Bronchial epithelial cell (primary cell): Measurements from ENCODE around the gene IL25. TPM values are rescaled to one million over a fixed set of nuclear protein-coding genes. Genes with fewer than 3 reads are reported as not detected.

ENCODE experiments used
- DNase-seq: peaks from one replicate; pipeline ENCODE4 v3.0.0-alpha.2; 2010; ENCODE audit warnings: low read depth
- FAIRE-seq: peaks from 2 replicates; lab custom pipeline; 2011; peaks lifted over from hg19 to GRCh38; lab: Jason Lieb, UNC
- H3K27me3 ChIP-seq: 2 replicates; pipeline ENCODE4 v1.5.1; 2011; ENCODE audit warnings: low read length; ENCODE audit not compliant: control insufficient read depth, insufficient read depth
- H3K36me3 ChIP-seq: 2 replicates; pipeline ENCODE4 v1.5.1; 2011; ENCODE audit warnings: low read length; ENCODE audit not compliant: control insufficient read depth, insufficient read depth
- H3K4me3 ChIP-seq: 2 replicates; pipeline ENCODE4 v1.5.1; 2011; ENCODE audit warnings: mild to moderate bottlenecking, low read depth, low read length, control low read depth
- total RNA-seq: library from RNA; depleted of rRNA; stranded (reverse); fragments of >200 nt; gene quantifications from 2 replicates; pipeline ENCODE4 v1.2.1, GENCODE V29; 2014
- TF ChIP-seq, protein P1 (sequence below): IDR thresholded peaks from 2 replicates; pipeline ENCODE4 v1.5.1; 2011; ENCODE audit warnings: mild to moderate bottlenecking, moderate library complexity, low read length, control low read depth, inconsistent platforms; ENCODE audit not compliant: insufficient read depth, severe bottlenecking

The IL25 gene
- total RNA-seq, 1 donor from 2014 or later = not detected

DNA sequence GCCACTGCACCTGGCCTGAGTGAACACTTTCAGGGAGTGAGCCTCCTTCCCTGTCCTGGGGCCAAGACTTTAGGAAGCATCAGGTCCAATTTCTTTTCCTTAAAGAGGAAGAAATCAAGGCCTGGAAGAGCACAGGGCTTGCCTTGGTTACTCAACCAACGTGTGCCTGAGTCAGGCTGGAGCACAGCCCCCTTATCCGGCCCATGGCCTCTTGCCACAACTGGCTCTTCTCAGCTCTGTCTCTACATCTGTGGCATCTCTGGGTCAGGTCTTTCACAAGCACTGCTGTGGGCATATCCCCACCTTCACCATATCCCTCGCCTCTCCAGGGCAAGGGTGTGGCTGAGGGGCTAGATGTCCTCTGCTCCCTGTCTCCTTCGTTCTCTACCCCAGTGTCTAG lies 28.7 kb downstream of the IL25 start:
- no peak for FAIRE-seq

GRCh38 chr14:23402296-23403138 lies 29.9 kb downstream of the IL25 start:
- Histone ChIP-seq H3K4me3 (no peak overlapping the region), H3K36me3 (no peaks in the 10 kb centered on the region), H3K27me3 (no peaks in the 10 kb centered on the region)
- TF ChIP-seq, protein P1, sequence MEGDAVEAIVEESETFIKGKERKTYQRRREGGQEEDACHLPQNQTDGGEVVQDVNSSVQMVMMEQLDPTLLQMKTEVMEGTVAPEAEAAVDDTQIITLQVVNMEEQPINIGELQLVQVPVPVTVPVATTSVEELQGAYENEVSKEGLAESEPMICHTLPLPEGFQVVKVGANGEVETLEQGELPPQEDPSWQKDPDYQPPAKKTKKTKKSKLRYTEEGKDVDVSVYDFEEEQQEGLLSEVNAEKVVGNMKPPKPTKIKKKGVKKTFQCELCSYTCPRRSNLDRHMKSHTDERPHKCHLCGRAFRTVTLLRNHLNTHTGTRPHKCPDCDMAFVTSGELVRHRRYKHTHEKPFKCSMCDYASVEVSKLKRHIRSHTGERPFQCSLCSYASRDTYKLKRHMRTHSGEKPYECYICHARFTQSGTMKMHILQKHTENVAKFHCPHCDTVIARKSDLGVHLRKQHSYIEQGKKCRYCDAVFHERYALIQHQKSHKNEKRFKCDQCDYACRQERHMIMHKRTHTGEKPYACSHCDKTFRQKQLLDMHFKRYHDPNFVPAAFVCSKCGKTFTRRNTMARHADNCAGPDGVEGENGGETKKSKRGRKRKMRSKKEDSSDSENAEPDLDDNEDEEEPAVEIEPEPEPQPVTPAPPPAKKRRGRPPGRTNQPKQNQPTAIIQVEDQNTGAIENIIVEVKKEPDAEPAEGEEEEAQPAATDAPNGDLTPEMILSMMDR = no peak
- no peak for DNase-seq
- no peak for FAIRE-seq

More for the DNA sequence above, 28.7 kb downstream of the IL25 start:
- no peak overlapping the region for H3K4me3 ChIP-seq
- TF ChIP-seq, protein P1 = no peak
- no peaks in the 10 kb centered on the region for H3K27me3 ChIP-seq
- no peaks in the 10 kb centered on the region for H3K36me3 ChIP-seq
- DNase-seq = no peak

DNA sequence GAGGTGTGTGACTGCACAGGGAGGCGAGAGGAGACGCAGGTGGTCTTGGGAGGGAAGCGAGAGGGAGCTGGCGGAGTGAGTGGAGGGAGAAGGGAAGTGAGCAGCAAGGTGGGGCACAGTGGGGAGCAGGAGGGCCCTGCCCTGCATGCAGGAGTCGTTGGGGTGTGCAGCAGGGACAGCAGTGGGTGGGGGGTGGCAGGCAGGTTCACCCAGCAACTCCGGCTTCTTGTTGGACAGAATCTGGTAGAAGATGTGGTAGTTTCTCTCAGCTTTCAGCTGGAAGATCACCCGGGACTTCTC lies 30.5 kb downstream of the IL25 start:
- FAIRE-seq = no peak

DNA sequence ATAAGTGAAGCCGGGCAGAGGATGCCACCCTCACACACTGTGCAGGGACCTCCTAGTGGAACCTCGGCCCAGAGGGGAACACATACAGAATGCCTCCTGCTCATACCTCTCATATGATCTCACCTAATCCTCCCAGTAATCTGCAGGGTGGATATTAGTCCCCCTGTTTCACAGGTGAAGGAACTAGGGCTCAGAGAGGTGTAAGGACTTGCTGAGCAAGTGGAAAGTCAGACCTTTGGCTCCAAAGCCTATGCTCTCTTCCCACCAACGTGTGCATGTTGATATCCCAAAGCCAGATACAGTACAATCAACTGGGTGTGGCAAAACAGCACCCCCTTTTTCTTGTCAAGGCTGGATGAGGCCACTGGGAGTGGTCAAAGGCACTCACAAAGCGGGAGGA lies 31.3 kb downstream of the IL25 start:
- Histone ChIP-seq H3K36me3 (no peaks in the 10 kb centered on the region), H3K27me3 (no peaks in the 10 kb centered on the region), H3K4me3 (no peak overlapping the region)
- DNase-seq = no peak
- no peak for FAIRE-seq
- TF ChIP-seq, protein P1 = no peak

More for the DNA sequence above, 30.5 kb downstream of the IL25 start:
- Histone ChIP-seq H3K36me3 (no peaks in the 10 kb centered on the region), H3K4me3 (no peak overlapping the region), H3K27me3 (no peaks in the 10 kb centered on the region)
- no peak for DNase-seq
- TF ChIP-seq, protein P1 = no peak

GRCh38 chr14:23404331-23404900 lies 31.8 kb downstream of the IL25 start:
- H3K4me3 ChIP-seq = no peak overlapping the region
- no peaks in the 10 kb centered on the region for H3K27me3 ChIP-seq
- DNase-seq (no peak), FAIRE-seq (no peak)
- TF ChIP-seq, protein P1 = no peak
- H3K36me3 ChIP-seq = no peaks in the 10 kb centered on the region

DNA sequence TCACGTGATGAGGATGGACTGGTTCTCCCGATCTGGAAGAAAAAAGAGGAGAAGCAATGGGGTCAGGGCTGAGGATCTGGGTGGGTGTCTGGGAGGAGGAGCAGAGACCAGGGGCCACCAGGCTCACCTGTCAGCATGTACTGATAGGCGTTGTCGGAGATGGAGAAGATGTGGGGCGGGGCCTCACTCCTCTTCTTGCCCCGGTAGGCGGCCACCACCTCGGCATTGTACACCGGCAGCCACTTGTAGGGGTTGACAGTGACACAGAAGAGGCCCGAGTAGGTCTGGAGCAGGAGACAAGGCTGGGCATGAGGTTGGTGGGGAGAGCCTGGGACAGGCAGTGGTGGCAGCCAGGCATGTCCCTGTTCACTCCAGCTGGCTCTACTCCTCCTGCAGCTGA lies 32.5 kb downstream of the IL25 start:
- TF ChIP-seq, protein P1 = no peak
- H3K36me3 ChIP-seq = no peaks in the 10 kb centered on the region
- no peak for FAIRE-seq
- no peaks in the 10 kb centered on the region for H3K27me3 ChIP-seq
- no peak overlapping the region for H3K4me3 ChIP-seq
- DNase-seq = no peak
